HCT116 (cell line): ENCODE data around the gene ITGA1. TPM values are rescaled to one million over a fixed set of nuclear protein-coding genes. Genes with fewer than 3 reads are reported as not detected.

Experiments
- ATAC-seq: fragments of 200-7000 bp; cut with Tn5 transposase; 2 replicates; pipeline ENCODE4 v1.9.1; 2020; ENCODE audit warnings: mild to moderate bottlenecking, moderate library complexity
- BruUV-seq: library from RNA; stranded (reverse); fragments of 400-500 nt; replicated peaks from 2 replicates; lab custom pipeline; 2021; lab: Mats Ljungman, UMichigan
- CTCF ChIA-PET: fragments of 300-600 bp; sonication (Branson Sonifier 250); formaldehyde crosslinking; loops from one replicate; lab custom pipeline; 2021; ENCODE audit warnings: antibody characterized with exemption; lab: Charles Lee
- POLR2A ChIA-PET: fragments of 300-600, 350-600 bp; sonication (Branson Sonifier 250); formaldehyde crosslinking; loops from one replicate; lab custom pipeline; 2021; ENCODE audit warnings: antibody characterized with exemption; lab: Charles Lee
- RAD21 ChIA-PET, 2 experiments: fragments of 300-600 bp; sonication (Branson Sonifier 250); formaldehyde crosslinking; loops; one replicate each; lab custom pipeline; 2023; ENCODE audit warnings: low total read pairs in 2 of 2; ENCODE audit not compliant: uncharacterized antibody in 2 of 2, unreplicated experiment in 2 of 2, low non-redundant PET in 1 of 2; lab: Charles Lee
- DNase-seq: peaks from one replicate; pipeline ENCODE4 v3.0.0-alpha.2; 2010; ENCODE audit warnings: low read depth, low spot score
- H2AFZ ChIP-seq: fragments of 200-600 bp; shearing (Covaris generic), sonication (generic); 2 replicates; pipeline ENCODE4 v1.6.1; 2017; ENCODE audit warnings: low read depth, mixed run types, mixed read lengths, antibody characterized with exemption, low read length; ENCODE audit not compliant: poor library complexity, severe bottlenecking
- H3K27ac ChIP-seq: 2 replicates; pipeline ENCODE4 v1.5.1; 2012; ENCODE audit warnings: low read depth, low read length
- H3K27me3 ChIP-seq: fragments of 200-600 bp; sonication (generic); 2 replicates; pipeline ENCODE4 v1.6.1; 2016; ENCODE audit warnings: mixed run types, low read length, mixed read lengths; ENCODE audit not compliant: insufficient read depth
- H3K36me3 ChIP-seq, 2 experiments: fragments of 200-500 bp in 1 of 2; fragments of 200-600 bp in 1 of 2; sonication (Bioruptor generic) in 1 of 2; sonication (generic) in 1 of 2; 2 replicates each; pipeline versions ENCODE4 v1.5.1 to v1.6.1; 2014 to 2016; ENCODE audit warnings: low read length in 2 of 2, inconsistent platforms in 1 of 2, mixed read lengths in 1 of 2, mixed run types in 1 of 2; ENCODE audit not compliant: insufficient read depth in 2 of 2, control insufficient read depth in 1 of 2
- H3K4me1 ChIP-seq, 2 experiments: fragments of 200-600 bp in 1 of 2; sonication (generic) in 1 of 2; 2 replicates each; pipeline versions ENCODE4 v1.5.1 to v1.6.1; 2012 to 2017; ENCODE audit warnings: low read length in 2 of 2, inconsistent platforms in 1 of 2, mild to moderate bottlenecking in 1 of 2, mixed read lengths in 1 of 2, mixed run types in 1 of 2, moderate library complexity in 1 of 2; ENCODE audit not compliant: insufficient read depth in 2 of 2, control insufficient read depth in 1 of 2
- H3K4me2 ChIP-seq: fragments of 200-600 bp; sonication (generic); 2 replicates; pipeline ENCODE4 v1.6.1; 2017; ENCODE audit warnings: mixed run types, low read length, mixed read lengths
- H3K4me3 ChIP-seq, 2 experiments: fragments of 200-600 bp in 1 of 2; sonication (generic) in 1 of 2; replicated peaks in 1 of 2; 2 replicates each; pipeline ENCODE4 v1.5.1; 2011 to 2016; ENCODE audit warnings: low read length in 2 of 2, control low read depth in 1 of 2, low read depth in 1 of 2, mild to moderate bottlenecking in 1 of 2, mixed read lengths in 1 of 2, mixed run types in 1 of 2
- H3K79me2 ChIP-seq: fragments of 200-600 bp; sonication (generic); 2 replicates; pipeline ENCODE4 v1.6.1; 2017; ENCODE audit warnings: mild to moderate bottlenecking, mixed run types, low read length, moderate library complexity, mixed read lengths; ENCODE audit not compliant: insufficient read depth
- H3K9ac ChIP-seq: fragments of 200-600 bp; sonication (generic); 2 replicates; pipeline ENCODE4 v1.6.1; 2016; ENCODE audit warnings: low read length, mixed read lengths
- H3K9me2 ChIP-seq: fragments of 200-600 bp; sonication (generic), shearing (Covaris generic); 2 replicates; pipeline ENCODE4 v1.6.1; 2017; ENCODE audit warnings: mixed run types, mild to moderate bottlenecking, moderate library complexity; ENCODE audit not compliant: insufficient read depth
- H3K9me3 ChIP-seq, 2 experiments: fragments of 200-500 bp in 1 of 2; fragments of 200-600 bp in 1 of 2; sonication (Bioruptor generic) in 1 of 2; sonication (generic) in 1 of 2; 2 replicates each; pipeline ENCODE4 v1.6.1; 2014 to 2017; ENCODE audit warnings: low read length in 2 of 2, mixed read lengths in 2 of 2, inconsistent platforms in 1 of 2, low read depth in 1 of 2, mild to moderate bottlenecking in 1 of 2, mixed run types in 1 of 2, moderate library complexity in 1 of 2; ENCODE audit not compliant: control insufficient read depth in 1 of 2, insufficient read depth in 1 of 2
- H4K20me1 ChIP-seq: fragments of 200-600 bp; sonication (generic), shearing (Covaris generic); 2 replicates; pipeline ENCODE4 v1.6.1; 2017; ENCODE audit warnings: mixed run types, mild to moderate bottlenecking, moderate library complexity; ENCODE audit not compliant: insufficient read depth
- ELF1 ChIP-seq: IDR thresholded peaks from 2 replicates; pipeline ENCODE4 v1.6.1; 2012; ENCODE audit warnings: low read depth, borderline replicate concordance
- FOSL1 ChIP-seq: IDR thresholded peaks from 2 replicates; pipeline ENCODE4 v1.6.1; 2012; ENCODE audit warnings: low read depth
- JUND ChIP-seq: IDR thresholded peaks from 2 replicates; pipeline ENCODE4 v1.6.1; 2012
- RAD21 ChIP-seq: IDR thresholded peaks from 2 replicates; pipeline ENCODE4 v1.6.1; 2012; ENCODE audit warnings: low read depth, mild to moderate bottlenecking
- SP1 ChIP-seq: IDR thresholded peaks from 2 replicates; pipeline ENCODE4 v1.6.1; 2012; ENCODE audit warnings: low read depth
- TCF7L2 ChIP-seq: IDR thresholded peaks from 2 replicates; pipeline ENCODE4 v1.7.0; 2011; ENCODE audit warnings: borderline replicate concordance, inconsistent platforms; ENCODE audit not compliant: insufficient read depth, insufficient read length; ENCODE audit errors: extremely low read depth
- ZNF274 ChIP-seq: fragments of 200-500 bp; sonication (Bioruptor generic); IDR thresholded peaks from 2 replicates; pipeline ENCODE4 v1.6.1; 2014; ENCODE audit warnings: mild to moderate bottlenecking, low read depth, low read length, inconsistent platforms
- intact Hi-C: fragments of 100-400 bp; cut with micrococcal nuclease; formaldehyde crosslinking; loops from 2 replicates; pipeline ENCODE4 v1.10.0; 2022
- total RNA-seq: library from RNA; stranded (reverse); gene quantifications from one replicate; pipeline ENCODE4 v1.2.1, GENCODE V29; 2021; ENCODE audit not compliant: unreplicated experiment
- TF ChIP-seq, protein P1 (sequence below): IDR thresholded peaks from 2 replicates; pipeline ENCODE4 v1.6.1; 2012
- TF ChIP-seq, protein P2 (sequence below): IDR thresholded peaks from 2 replicates; pipeline ENCODE4 v1.6.1; 2012; ENCODE audit warnings: low read depth

The ITGA1 gene
- total RNA-seq, 1 experiment from 2014 or later: 1.8 TPM

DNA sequence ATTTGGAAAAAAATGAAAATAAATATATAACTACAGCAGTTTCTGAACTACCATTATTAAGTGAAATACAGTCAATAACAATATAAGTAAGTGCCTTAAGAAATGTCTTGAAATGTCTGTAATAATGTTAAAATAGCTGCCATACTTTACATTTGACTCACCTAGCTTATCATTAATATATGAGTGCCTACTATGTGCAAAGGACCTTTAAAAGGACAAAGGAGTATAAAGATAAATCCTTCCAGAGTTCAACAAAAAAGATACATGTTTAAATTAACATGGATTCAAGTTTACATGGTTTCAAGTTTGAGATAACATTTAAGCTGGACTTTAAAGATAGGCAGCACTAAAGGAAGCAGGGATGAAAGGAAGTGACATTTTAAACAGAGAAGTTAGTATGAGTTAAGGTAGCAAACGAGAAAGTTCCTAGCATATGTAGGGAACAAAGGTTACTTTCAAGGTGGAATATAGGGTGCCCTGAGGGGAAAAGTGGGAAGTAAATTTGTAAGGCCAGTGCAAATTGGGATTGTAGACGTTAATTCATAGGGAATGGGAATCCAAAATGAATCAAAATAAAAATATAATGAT is 8.9 kb downstream of the ITGA1 start:
- ATAC-seq (no peak), DNase-seq (no peak)
- Histone ChIP-seq H3K4me2 (no peak overlapping the region), H3K4me1 (peaks cover 4 to 22% of the 10 kb centered on the region in 2 experiments; a peak in 3 of 4 replicates), H3K27ac (no peak overlapping the region), H3K79me2 (peaks cover 16% of the 10 kb centered on the region), H3K9me2 (no peaks in the 10 kb centered on the region), H4K20me1 (no peaks in the 10 kb centered on the region), H3K9ac (no peak overlapping the region), H3K4me3 (no peak overlapping the region), H3K9me3 (no peaks in the 10 kb centered on the region), H3K27me3 (no peaks in the 10 kb centered on the region), H3K36me3 (peaks cover 0 to 5% of the 10 kb centered on the region in 2 experiments; a peak in 1 of 4 replicates), H2AFZ (no peak overlapping the region)
- TF ChIP-seq JUND: no peak
- TF ChIP-seq RAD21: no peak
- TF ChIP-seq FOSL1: no peak
- TF ChIP-seq ZNF274: no peak
- no peak for TF ChIP-seq TCF7L2
- TF ChIP-seq, protein P1, sequence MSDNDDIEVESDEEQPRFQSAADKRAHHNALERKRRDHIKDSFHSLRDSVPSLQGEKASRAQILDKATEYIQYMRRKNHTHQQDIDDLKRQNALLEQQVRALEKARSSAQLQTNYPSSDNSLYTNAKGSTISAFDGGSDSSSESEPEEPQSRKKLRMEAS: no peak
- TF ChIP-seq, protein P2, sequence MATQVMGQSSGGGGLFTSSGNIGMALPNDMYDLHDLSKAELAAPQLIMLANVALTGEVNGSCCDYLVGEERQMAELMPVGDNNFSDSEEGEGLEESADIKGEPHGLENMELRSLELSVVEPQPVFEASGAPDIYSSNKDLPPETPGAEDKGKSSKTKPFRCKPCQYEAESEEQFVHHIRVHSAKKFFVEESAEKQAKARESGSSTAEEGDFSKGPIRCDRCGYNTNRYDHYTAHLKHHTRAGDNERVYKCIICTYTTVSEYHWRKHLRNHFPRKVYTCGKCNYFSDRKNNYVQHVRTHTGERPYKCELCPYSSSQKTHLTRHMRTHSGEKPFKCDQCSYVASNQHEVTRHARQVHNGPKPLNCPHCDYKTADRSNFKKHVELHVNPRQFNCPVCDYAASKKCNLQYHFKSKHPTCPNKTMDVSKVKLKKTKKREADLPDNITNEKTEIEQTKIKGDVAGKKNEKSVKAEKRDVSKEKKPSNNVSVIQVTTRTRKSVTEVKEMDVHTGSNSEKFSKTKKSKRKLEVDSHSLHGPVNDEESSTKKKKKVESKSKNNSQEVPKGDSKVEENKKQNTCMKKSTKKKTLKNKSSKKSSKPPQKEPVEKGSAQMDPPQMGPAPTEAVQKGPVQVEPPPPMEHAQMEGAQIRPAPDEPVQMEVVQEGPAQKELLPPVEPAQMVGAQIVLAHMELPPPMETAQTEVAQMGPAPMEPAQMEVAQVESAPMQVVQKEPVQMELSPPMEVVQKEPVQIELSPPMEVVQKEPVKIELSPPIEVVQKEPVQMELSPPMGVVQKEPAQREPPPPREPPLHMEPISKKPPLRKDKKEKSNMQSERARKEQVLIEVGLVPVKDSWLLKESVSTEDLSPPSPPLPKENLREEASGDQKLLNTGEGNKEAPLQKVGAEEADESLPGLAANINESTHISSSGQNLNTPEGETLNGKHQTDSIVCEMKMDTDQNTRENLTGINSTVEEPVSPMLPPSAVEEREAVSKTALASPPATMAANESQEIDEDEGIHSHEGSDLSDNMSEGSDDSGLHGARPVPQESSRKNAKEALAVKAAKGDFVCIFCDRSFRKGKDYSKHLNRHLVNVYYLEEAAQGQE: no peak
- TF ChIP-seq SP1: no peak
- TF ChIP-seq ELF1: no peak
- intact Hi-C loops: no loop called here
- RAD21 ChIA-PET: no interaction called here
- POLR2A ChIA-PET: no interaction called here
- CTCF ChIA-PET: no interaction called here
- no TSS peak for BruUV-seq
